ENCODE data around the gene GYG1. TPM values are rescaled to one million over a fixed set of nuclear protein-coding genes. Genes with fewer than 3 reads are reported as not detected.

GYG1 gene
- polyA plus RNA-seq, 2 of the 4 experiments (the other 2 are of a cell fraction) = 39.6 to 59.8 TPM

- TF ChIP-seq HMGXB4 (CRISPR knock-in tag; IDR thresholded peaks at IDR 0.05; ENCODE audit: borderline replicate concordance) = no peak
These were observed 36.4 kb upstream of the GYG1 start (continued) for GRCh38 chr3:148954981-148955380.

GRCh38 chr3:148955544-148956346 is 35.6 kb upstream of the GYG1 start:
- TF ChIP-seq EHF (CRISPR knock-in tag; IDR thresholded peaks at IDR 0.05) = no peak
- TF ChIP-seq RAD21 (conservative IDR thresholded peaks at IDR 0.05 in 1 of 2, IDR thresholded peaks at IDR 0.05 in 1 of 2) = peak; percentile 89 to 93
- no peak for TF ChIP-seq EHMT2 (IDR thresholded peaks at IDR 0.05; ENCODE audit: low read depth)
- no peak for TF ChIP-seq TP53 (CRISPR knock-in tag; IDR thresholded peaks at IDR 0.05)
- no peak for TF ChIP-seq FOXS1 (CRISPR knock-in tag; IDR thresholded peaks at IDR 0.05)
- peak; percentile 89 for TF ChIP-seq CTCF (IDR thresholded peaks at IDR 0.05)
- TF ChIP-seq SMC3 (IDR thresholded peaks at IDR 0.05) = peak; percentile 79
- no peak for TF ChIP-seq ZFP36 (IDR thresholded peaks at IDR 0.05; ENCODE audit: borderline replicate concordance, partially characterized antibody)
- no peak for TF ChIP-seq MYC (IDR thresholded peaks at IDR 0.05; ENCODE audit: borderline replicate concordance, low read length)
- no peak for TF ChIP-seq HOXB13 (CRISPR knock-in tag; IDR thresholded peaks at IDR 0.05; ENCODE audit: low read depth)
- no peak for TF ChIP-seq E2F6 (IDR thresholded peaks at IDR 0.05; ENCODE audit: borderline replicate concordance, low read depth)
- no peak for TF ChIP-seq CBX8 (IDR thresholded peaks at IDR 0.05)
- no peak for TF ChIP-seq BHLHE40 (IDR thresholded peaks at IDR 0.05; ENCODE audit: low read depth, low read length)
- FAIRE-seq (peak; percentile 67), DNase-seq (ENCODE audit: low read depth in 1 of 2, low spot score in 1 of 2) (peak; percentile 19 to 72), ATAC-seq (peak; percentile 76 to 88)
- ChIA-PET CTCF (interaction anchor here (0.6 to 3.1 kb wide), 50 partner anchors 9 to 1519 kb away, joined by 3 to 16 read pairs (median 4); partner anchors contain the start of genes GYG1, HPS3 and TM4SF18), POLR2A (interaction anchor here (0.6 to 1.3 kb wide), 5 partner anchors 10 to 1585 kb away, joined by 3 to 9 read pairs (median 4); partner anchors contain the start of gene HPS3)
- Histone ChIP-seq H3K4me3 (no peak overlapping the region), H3K4me2 (peak overlapping the region; percentile 40), H3K27ac (peak overlapping the region; percentile 7 to 53; a peak in 4 of 6 replicates), H3K4me1 (peaks cover 5% of the 10 kb centered on the region; the same call in 2 of the 3 replicates), H3K9me3 (no peaks in the 10 kb centered on the region)
- WGBS (ENCODE audit: missing lambda C conversion rate) = 60% methylated on average over 12 of the region's 12 CpGs

GRCh38 chr3:148957586-148957985 is 33.8 kb upstream of the GYG1 start:
- Histone ChIP-seq H3K4me2 (no peak overlapping the region), H3K4me3 (no peak overlapping the region), H3K27ac (no peak overlapping the region), H3K9me3 (no peaks in the 10 kb centered on the region), H3K4me1 (peaks cover 5% of the 10 kb centered on the region; the same call in 2 of the 3 replicates)
- WGBS (ENCODE audit: missing lambda C conversion rate) = 34% methylated on average over 2 of the region's 2 CpGs
- FAIRE-seq = no peak
- TF ChIP-seq RAD21 (conservative IDR thresholded peaks at IDR 0.05 in 1 of 2, IDR thresholded peaks at IDR 0.05 in 1 of 2) (peak in 1 of 2 experiments; percentile 40; a peak in 3 of 5 replicates), CHD2 (IDR thresholded peaks at IDR 0.05; ENCODE audit: low read length, partially characterized antibody) (no peak), CTCF (IDR thresholded peaks at IDR 0.05) (0 out of 3 replicates have a peak, but pooled peaks have one; percentile 12), TP53 (CRISPR knock-in tag; IDR thresholded peaks at IDR 0.05) (no peak)
- POLR2A ChIA-PET = interaction anchor here (0.5 kb wide), 1 partner anchor 315 kb away, joined by 3 read pairs; no protein-coding TSS in a partner anchor
- ATAC-seq = peak in 1 of 2 experiments; percentile 61; a peak in 2 of 6 replicates
- peak in 1 of 2 experiments; percentile 51 for DNase-seq (ENCODE audit: low read depth in 1 of 2, low spot score in 1 of 2)
- CTCF ChIA-PET = interaction anchor here (0.7 to 4.4 kb wide), 8 partner anchors 9 to 850 kb away, joined by 3 to 13 read pairs (median 4); no protein-coding TSS in a partner anchor
